Body of pancreas (tissue), 4 donors: ENCODE measurements around the gene B4GAT1. TPM values are rescaled to one million over a fixed set of nuclear protein-coding genes. Genes with fewer than 3 reads are reported as not detected.
"Not testable (repeated sequence)": the region's sequence is repeated elsewhere in the genome, so short reads cannot be mapped to it uniquely, and the experiment has no call there.

ENCODE experiments used
- ATAC-seq: fragments of 150-250 bp; one replicate; pipeline ENCODE4 v1.9.1; 2016
- DNase-seq, 4 donors: peaks; one replicate each; pipeline ENCODE4 v3.0.0-alpha.2; 2019
- H3K27ac ChIP-seq, 4 donors: fragments of 200-600 bp; sonication (generic); 1 replicate in 3 of 4; 2 replicates in 1 of 4; pipeline versions ENCODE4 v1.5.1 to v1.6.1; 2016 to 2019; ENCODE audit warnings: mild to moderate bottlenecking in 1 of 4, mixed read lengths in 1 of 4, moderate library complexity in 1 of 4
- H3K27me3 ChIP-seq, 2 donors: fragments of 200-600 bp; sonication (generic); one replicate each; pipeline ENCODE4 v1.6.0; 2016; ENCODE audit warnings: mild to moderate bottlenecking in 1 of 2
- H3K36me3 ChIP-seq, 2 donors: fragments of 200-600 bp; sonication (generic); replicated peaks in 1 of 2; 2 replicates each; pipeline ENCODE4 v1.5.1; 2016; ENCODE audit warnings: low read depth in 2 of 2; ENCODE audit not compliant: insufficient read depth in 1 of 2
- H3K4me1 ChIP-seq: fragments of 200-600 bp; sonication (generic); one replicate; pipeline ENCODE4 v1.6.0; 2016
- H3K4me3 ChIP-seq, 2 donors: fragments of 200-600 bp; sonication (generic); 1 replicate in 1 of 2; 2 replicates in 1 of 2; pipeline ENCODE4 v1.5.1; 2016 to 2019
- H3K9me3 ChIP-seq, 3 donors: fragments of 200-600 bp; sonication (generic); 1 replicate in 2 of 3; 2 replicates in 1 of 3; pipeline ENCODE4 v1.5.1; 2016
- POLR2A ChIP-seq, 3 donors: fragments of 450-650 bp; IDR thresholded peaks; one replicate each; pipeline ENCODE4 v1.6.1; 2016; ENCODE audit warnings: antibody characterized with exemption in 3 of 3, mild to moderate bottlenecking in 2 of 3
- WGBS, 2 donors: methylation state at CpG; one replicate each; pipeline ENCODE4 v1.1.5; 2017; 5-methylcytosine and 5-hydroxymethylcytosine counted together
- intact Hi-C: fragments of 100-400 bp; cut with DNase I; formaldehyde crosslinking; loops from one replicate; pipeline ENCODE4 v1.15.1; 2023
- total RNA-seq, 2 donors: library from RNA; depleted of rRNA; stranded (reverse); fragments of >200 nt; gene quantifications; one replicate each; pipeline ENCODE4 v1.1.0, GENCODE V29; 2016
- TF ChIP-seq, protein P1 (sequence below), 7 experiments: fragments of 450-650 bp in 4 of 7; fragments of 200-600 bp in 3 of 7; sonication (generic) in 3 of 7; IDR thresholded peaks; one replicate each; pipeline ENCODE4 v1.5.1; 2016 to 2019; ENCODE audit warnings: antibody characterized with exemption in 7 of 7

The B4GAT1 gene
- total RNA-seq, 2 donors from 2014 or later = 17.8 to 20.8 TPM

DNA sequence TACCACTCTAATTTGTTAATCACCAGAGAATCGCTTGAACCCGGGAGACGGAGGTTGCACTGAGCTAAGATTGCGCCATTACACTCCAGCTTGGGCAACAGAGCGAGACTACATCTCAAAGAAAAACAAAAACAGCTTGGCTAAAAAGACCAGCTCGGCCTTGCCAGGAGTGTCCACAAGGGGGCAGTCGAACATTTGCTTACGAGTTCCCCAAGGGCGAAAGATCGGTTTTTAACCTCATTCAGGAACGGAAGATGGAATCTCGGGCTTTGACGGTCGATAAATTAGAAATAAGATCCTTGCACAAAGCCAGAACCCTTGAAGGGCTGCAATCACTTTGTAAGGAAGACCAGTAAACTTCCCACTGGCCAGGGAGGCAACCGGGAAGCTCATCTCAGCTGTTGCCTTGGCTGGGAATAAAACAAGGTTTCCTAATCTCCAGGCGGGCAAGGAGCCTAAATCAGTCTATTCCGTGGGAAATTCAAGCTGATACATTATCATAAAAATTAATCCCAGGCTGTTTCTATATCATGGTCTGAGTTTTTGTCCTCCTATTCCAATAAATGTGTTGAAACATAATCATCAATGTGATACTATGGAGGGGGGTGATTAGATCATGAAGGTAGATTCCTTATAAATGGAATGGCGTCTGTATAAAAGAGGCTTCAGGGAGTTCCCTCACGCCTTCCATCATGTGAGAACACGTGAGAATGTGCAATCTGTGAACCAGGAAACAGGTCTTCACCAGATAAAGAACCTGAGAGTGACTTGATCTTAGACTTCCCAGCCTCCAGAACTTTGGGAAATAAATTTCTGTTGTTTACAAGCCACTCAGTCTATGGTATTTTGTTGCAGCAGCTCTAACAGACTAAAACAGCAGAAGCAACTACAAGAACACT lies 39.0 kb upstream of the B4GAT1 start:
- intact Hi-C loops = no loop called here
- ATAC-seq = peak; percentile 83
- 4% methylated on average over 20 of the region's 20 CpGs for whole genome bisulfite sequencing, 2 donors
- Histone ChIP-seq H3K4me1 (peaks cover 11% of the 10 kb centered on the region), H3K9me3 (no peaks in the 10 kb centered on the region), H3K27ac (peak overlapping the region in 3 of 4 donors; percentile 32 to 71 (median 60)), H3K27me3 (no peaks in the 10 kb centered on the region), H3K36me3 (no peaks in the 10 kb centered on the region), H3K4me3 (no peak overlapping the region)
- no peak for TF ChIP-seq POLR2A (IDR thresholded peaks at IDR 0.05)
- TF ChIP-seq, protein P1, sequence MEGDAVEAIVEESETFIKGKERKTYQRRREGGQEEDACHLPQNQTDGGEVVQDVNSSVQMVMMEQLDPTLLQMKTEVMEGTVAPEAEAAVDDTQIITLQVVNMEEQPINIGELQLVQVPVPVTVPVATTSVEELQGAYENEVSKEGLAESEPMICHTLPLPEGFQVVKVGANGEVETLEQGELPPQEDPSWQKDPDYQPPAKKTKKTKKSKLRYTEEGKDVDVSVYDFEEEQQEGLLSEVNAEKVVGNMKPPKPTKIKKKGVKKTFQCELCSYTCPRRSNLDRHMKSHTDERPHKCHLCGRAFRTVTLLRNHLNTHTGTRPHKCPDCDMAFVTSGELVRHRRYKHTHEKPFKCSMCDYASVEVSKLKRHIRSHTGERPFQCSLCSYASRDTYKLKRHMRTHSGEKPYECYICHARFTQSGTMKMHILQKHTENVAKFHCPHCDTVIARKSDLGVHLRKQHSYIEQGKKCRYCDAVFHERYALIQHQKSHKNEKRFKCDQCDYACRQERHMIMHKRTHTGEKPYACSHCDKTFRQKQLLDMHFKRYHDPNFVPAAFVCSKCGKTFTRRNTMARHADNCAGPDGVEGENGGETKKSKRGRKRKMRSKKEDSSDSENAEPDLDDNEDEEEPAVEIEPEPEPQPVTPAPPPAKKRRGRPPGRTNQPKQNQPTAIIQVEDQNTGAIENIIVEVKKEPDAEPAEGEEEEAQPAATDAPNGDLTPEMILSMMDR (IDR thresholded peaks at IDR 0.05) = peak; percentile 82 to 97 (median 87)
- peak; percentile 86 to 94 (median 88) for DNase-seq

DNA sequence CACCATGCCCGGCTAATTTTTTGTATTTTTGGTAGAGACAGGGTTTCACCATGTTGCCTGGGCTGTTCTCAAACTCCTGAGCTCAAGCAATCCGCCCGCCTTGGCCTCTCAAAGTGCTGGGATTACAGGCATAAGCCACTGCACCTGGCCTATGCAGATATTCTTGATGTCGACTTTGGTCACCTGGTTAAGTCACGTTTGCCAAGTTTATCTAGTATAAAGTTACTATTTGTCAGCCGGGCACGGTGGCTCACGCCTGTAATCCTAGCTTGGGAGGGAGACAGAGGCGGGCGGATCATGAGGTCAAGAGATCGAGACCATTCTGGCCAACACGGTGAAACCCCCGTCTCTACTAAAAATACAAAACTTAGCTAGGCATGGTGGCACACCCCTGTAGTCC lies 36.9 kb upstream of the B4GAT1 start:
- H3K9me3 ChIP-seq, H3K27me3 ChIP-seq, intact Hi-C loops, ATAC-seq, H3K4me3 ChIP-seq, H3K36me3 ChIP-seq, DNase-seq, H3K27ac ChIP-seq: not testable (repeated sequence)
- 57 to 63% methylated on average over 13 of the region's 13 CpGs for WGBS, 2 donors
- peaks cover 11% of the 10 kb centered on the region for H3K4me1 ChIP-seq

DNA sequence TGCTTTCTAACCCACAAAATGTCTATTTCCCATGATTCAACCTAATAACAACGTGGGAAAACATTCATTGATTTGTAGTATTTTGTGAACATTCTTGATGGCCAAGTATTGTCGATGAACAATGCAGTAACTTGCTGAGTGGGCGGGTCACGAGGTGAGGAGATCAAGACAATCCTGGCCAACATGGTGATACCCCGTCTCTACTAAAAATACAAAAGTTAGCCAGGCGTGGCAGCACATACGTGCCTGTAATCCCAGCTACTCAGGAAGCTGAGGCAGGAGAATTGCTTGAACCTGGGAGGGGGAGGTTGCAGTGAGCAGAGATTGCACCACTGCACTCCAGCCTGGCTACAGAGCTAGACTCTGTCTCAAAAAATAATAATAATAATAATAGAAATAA lies 32.8 kb upstream of the B4GAT1 start:
- H3K36me3 ChIP-seq, ATAC-seq, H3K4me3 ChIP-seq, DNase-seq, H3K27ac ChIP-seq, H3K9me3 ChIP-seq, intact Hi-C loops, H3K4me1 ChIP-seq, H3K27me3 ChIP-seq: not testable (repeated sequence)
- 19 to 24% methylated on average over 7 of the region's 7 CpGs for WGBS, 2 donors

DNA sequence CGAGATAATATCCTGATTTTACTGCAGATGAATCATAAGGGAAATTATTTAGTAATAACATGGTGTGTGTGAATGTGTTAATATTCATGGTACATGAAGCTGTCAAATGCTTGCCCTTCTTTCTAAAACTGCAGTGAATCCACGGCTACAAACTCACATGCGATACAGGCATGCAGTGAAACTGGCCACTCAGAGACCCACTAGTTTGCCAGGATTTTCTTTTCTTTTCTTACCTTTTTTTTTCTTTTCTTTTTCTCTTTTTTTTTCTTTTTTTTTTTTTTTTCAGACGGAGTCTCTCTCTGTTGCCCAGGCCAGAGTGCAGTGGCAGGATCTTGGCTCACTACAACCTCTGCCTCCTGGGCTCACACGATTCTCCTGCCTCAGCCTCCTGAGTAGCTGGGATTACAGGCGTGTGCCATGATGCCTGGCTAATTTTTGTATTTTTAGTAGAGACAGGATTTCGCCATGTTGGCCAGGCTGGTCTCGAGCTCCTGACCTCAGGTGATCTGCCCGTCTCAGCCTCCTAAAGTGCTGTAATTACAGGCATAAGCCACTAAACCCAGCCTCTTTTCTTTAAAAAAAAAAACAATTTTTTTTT lies 26.4 kb upstream of the B4GAT1 start:
- 72 to 75% methylated on average over 9 of the region's 9 CpGs for WGBS, 2 donors
- ATAC-seq, H3K27ac ChIP-seq, H3K36me3 ChIP-seq, DNase-seq, H3K9me3 ChIP-seq, H3K4me3 ChIP-seq, H3K27me3 ChIP-seq, intact Hi-C loops: not testable (repeated sequence)
- H3K4me1 ChIP-seq = peaks cover 34% of the 10 kb centered on the region

DNA sequence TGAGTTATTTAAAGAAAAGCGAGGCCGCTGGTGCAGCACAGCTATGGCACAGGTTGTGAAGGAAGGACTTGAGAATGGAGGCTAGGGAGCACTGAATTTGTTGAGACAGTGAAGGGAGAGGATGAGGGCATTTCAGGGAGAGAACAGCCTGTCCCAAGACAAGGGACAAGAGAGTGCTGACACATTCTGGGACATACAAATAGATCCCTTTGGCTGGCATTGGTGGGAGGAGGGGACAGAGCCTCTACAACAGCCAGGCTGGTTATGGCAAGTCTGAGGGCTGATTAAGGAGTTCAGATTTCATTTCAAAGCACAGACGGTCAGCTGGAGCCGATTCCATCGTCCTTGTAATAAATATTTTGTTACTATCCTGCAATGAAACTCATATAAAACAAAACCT lies 25.8 kb upstream of the B4GAT1 start:
- intact Hi-C loops = no loop called here
- DNase-seq = no peak
- 32% methylated on average over 5 of the region's 5 CpGs for WGBS, 2 donors

More for the DNA sequence above, 25.8 kb upstream of the B4GAT1 start:
- Histone ChIP-seq H3K4me1 (peaks cover 34% of the 10 kb centered on the region), H3K27me3 (no peaks in the 10 kb centered on the region), H3K36me3 (no peaks in the 10 kb centered on the region), H3K9me3 (no peaks in the 10 kb centered on the region), H3K27ac (peak overlapping the region in 2 of 4 donors; percentile 47 to 94), H3K4me3 (no peak overlapping the region)
- no peak for ATAC-seq
- TF ChIP-seq, protein P1 (IDR thresholded peaks at IDR 0.05) = no peak
- no peak for TF ChIP-seq POLR2A (IDR thresholded peaks at IDR 0.05)
